NCI-H1417 (cell line): ENCODE measurements around the gene EXOC6.

Experiments
- DNase-seq, 3 experiments: peaks; one replicate each; lab custom pipeline; 2025; lab: John Stamatoyannopoulos, UW

The EXOC6 gene

GRCh38 chr10:93023013-93023650, 174.8 kb downstream of the EXOC6 start:
- no peak for DNase-seq

- no peak for DNase-seq
These were observed 177.8 kb downstream of the EXOC6 start for GRCh38 chr10:93026072-93026471.

GRCh38 chr10:93027508-93027907, 179.2 kb downstream of the EXOC6 start:
- no peak for DNase-seq

GRCh38 chr10:93028883-93029282, 180.6 kb downstream of the EXOC6 start:
- DNase-seq = no peak

- no peak for DNase-seq
These were observed 182.1 kb downstream of the EXOC6 start for GRCh38 chr10:93030409-93030808.

GRCh38 chr10:93032105-93032808, 183.9 kb downstream of the EXOC6 start:
- DNase-seq = no peak

GRCh38 chr10:93032809-93033137, 184.5 kb downstream of the EXOC6 start:
- no peak for DNase-seq

- no peak for DNase-seq
These were observed 186.1 kb downstream of the EXOC6 start for GRCh38 chr10:93034426-93034825.

GRCh38 chr10:93039110-93039509, 190.8 kb downstream of the EXOC6 start:
- DNase-seq = no peak

GRCh38 chr10:93039721-93040120, 191.4 kb downstream of the EXOC6 start:
- DNase-seq = peak in 1 of 3 experiments; percentile 9

- no peak for DNase-seq
These were observed 206.2 kb downstream of the EXOC6 start for GRCh38 chr10:93054486-93054885.

- DNase-seq = no peak
These were observed 209.8 kb downstream of the EXOC6 start for GRCh38 chr10:93058139-93058538.

GRCh38 chr10:93059975-93060886, 211.9 kb downstream of the EXOC6 start, which contains the start of gene CYP26C1:
TSS of gene CYP26C1 (plus strand) at chr10:93060798. CDS start at chr10:93061264, 466 bp downstream.
- DNase-seq = no peak

GRCh38 chr10:93060887-93061593, 212.7 kb downstream of the EXOC6 start:
- no peak for DNase-seq

GRCh38 chr10:93061594-93062513, 213.5 kb downstream of the EXOC6 start:
- DNase-seq = no peak

- no peak for DNase-seq
These were observed 214.3 kb downstream of the EXOC6 start for GRCh38 chr10:93062514-93063143.

- no peak for DNase-seq
These were observed 215.0 kb downstream of the EXOC6 start for GRCh38 chr10:93063144-93063976.

- DNase-seq = no peak
These were observed 215.8 kb downstream of the EXOC6 start for GRCh38 chr10:93063977-93064660.
